Memory B cell (primary cell): ENCODE measurements around the gene THEM4.

Experiments
- ATAC-seq: fragments of 150-1000 bp; cut with Tn5 transposase; 2 replicates; pipeline ENCODE4 v1.10.0; 2021; ENCODE audit warnings: low read depth, mild to moderate bottlenecking, moderate library complexity
- DNase-seq, 2 donors: peaks; one replicate each; pipeline ENCODE4 v3.0.0; 2022; ENCODE audit warnings: low spot score in 2 of 2
- H3K27ac Mint-ChIP-seq: one replicate; pipeline ENCODE4 v1.8.0; 2022; ENCODE audit warnings: mild to moderate bottlenecking, moderate library complexity, mixed read lengths
- H3K27me3 Mint-ChIP-seq: one replicate; pipeline ENCODE4 v1.8.0; 2022; ENCODE audit warnings: mixed read lengths
- H3K36me3 Mint-ChIP-seq: one replicate; pipeline ENCODE4 v1.8.0; 2022; ENCODE audit warnings: mild to moderate bottlenecking, mixed read lengths
- H3K4me1 Mint-ChIP-seq: one replicate; pipeline ENCODE4 v1.8.0; 2022; ENCODE audit warnings: mixed read lengths
- H3K4me3 Mint-ChIP-seq: one replicate; pipeline ENCODE4 v1.8.0; 2022; ENCODE audit warnings: mild to moderate bottlenecking, moderate library complexity, mixed read lengths
- H3K9me3 Mint-ChIP-seq: one replicate; pipeline ENCODE4 v1.8.0; 2022; ENCODE audit warnings: mixed read lengths

THEM4 gene

GRCh38 chr1:151838222-151839081, 70.9 kb downstream of the THEM4 start:
- peaks cover 17% of the 10 kb centered on the region for H3K4me1 Mint-ChIP-seq
- H3K9me3 Mint-ChIP-seq = no peaks in the 10 kb centered on the region
- H3K27me3 Mint-ChIP-seq = peaks cover 9% of the 10 kb centered on the region
- DNase-seq (peak in 1 of 2 donors; percentile 48), ATAC-seq (peak; percentile 50)
- no peak overlapping the region for H3K27ac Mint-ChIP-seq
- peak overlapping the region; percentile 75 for H3K4me3 Mint-ChIP-seq
- no peaks in the 10 kb centered on the region for H3K36me3 Mint-ChIP-seq

GRCh38 chr1:151837884-151838221, 71.5 kb downstream of the THEM4 start:
- DNase-seq (no peak), ATAC-seq (no peak)
- Mint-ChIP-seq H3K4me3 (peak overlapping the region; percentile 88), H3K9me3 (no peaks in the 10 kb centered on the region), H3K27ac (peak overlapping the region; percentile 6), H3K4me1 (peaks cover 17% of the 10 kb centered on the region), H3K36me3 (no peaks in the 10 kb centered on the region), H3K27me3 (peaks cover 9% of the 10 kb centered on the region)

GRCh38 chr1:151837197-151837596, 72.1 kb downstream of the THEM4 start:
- Mint-ChIP-seq H3K9me3 (no peaks in the 10 kb centered on the region), H3K4me1 (peaks cover 17% of the 10 kb centered on the region), H3K4me3 (peak overlapping the region; percentile 88), H3K36me3 (no peaks in the 10 kb centered on the region), H3K27me3 (peaks cover 12% of the 10 kb centered on the region), H3K27ac (peak overlapping the region; percentile 6)
- no peak for DNase-seq
- ATAC-seq = no peak

- DNase-seq (no peak), ATAC-seq (no peak)
- Mint-ChIP-seq H3K27ac (no peak overlapping the region), H3K4me1 (peaks cover 17% of the 10 kb centered on the region), H3K4me3 (no peak overlapping the region), H3K27me3 (peaks cover 13% of the 10 kb centered on the region), H3K9me3 (no peaks in the 10 kb centered on the region), H3K36me3 (no peaks in the 10 kb centered on the region)
Observed at GRCh38 chr1:151835596-151835995, 73.7 kb downstream of the THEM4 start.

DNA sequence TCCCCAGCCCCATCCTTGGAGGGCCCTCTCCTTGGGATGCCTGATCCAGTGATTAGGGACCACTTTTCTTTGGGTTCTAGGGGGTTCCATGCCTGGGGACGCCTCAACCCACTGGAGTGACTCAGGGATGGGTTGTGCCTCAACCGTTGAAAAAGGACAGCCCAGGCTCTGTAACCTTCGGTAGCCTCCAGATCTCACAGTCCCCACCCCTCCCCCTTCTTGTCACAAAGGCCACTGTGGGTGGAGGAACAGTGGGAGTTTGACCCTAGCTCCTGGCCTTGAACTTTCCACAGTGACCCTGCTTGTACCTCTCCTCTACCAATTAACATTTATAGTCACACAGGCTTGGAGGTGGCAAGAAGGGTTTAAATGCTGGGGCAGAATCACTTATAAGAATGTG, 75.1 kb downstream of the THEM4 start:
- Mint-ChIP-seq H3K4me3 (no peak overlapping the region), H3K27ac (no peak overlapping the region), H3K36me3 (no peaks in the 10 kb centered on the region), H3K27me3 (peaks cover 19% of the 10 kb centered on the region), H3K9me3 (no peaks in the 10 kb centered on the region), H3K4me1 (peaks cover 16% of the 10 kb centered on the region)
- DNase-seq (no peak), ATAC-seq (no peak)

DNA sequence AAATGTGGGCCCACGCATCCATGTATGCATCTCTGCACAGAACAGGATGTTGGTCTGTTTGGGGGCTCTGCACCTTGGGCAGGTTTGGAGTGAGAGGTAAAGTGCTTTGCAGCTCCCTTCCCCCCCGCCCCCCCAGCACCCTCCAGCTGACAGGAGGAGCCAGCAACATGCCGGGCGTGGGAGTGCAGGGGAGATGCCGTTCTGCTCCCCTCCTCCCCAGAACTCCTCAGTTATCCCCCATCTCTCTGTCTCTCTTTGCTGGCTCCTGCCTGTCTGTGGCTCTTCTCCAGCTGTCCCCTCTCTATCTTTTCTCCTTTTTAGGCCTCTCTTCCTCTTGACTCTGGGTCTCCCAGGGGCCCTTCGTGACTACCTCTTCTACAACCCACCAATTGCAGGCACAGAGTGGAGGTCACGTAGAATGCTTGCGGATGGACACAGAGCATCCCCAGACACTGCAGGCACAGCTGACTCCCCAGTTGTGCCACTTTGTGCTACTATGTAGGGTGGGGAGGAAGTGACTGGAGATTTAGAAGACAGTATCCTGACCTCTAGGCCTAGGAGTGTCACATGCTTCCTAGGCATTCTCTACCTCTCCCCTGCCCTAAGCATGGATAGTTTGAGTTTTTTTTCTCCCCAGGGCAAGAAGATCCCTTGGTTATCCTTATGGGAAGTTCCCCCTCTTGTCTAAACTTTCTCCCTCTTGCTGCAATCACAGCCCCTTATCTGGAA, 76.0 kb downstream of the THEM4 start:
- no peak for DNase-seq
- Mint-ChIP-seq H3K27me3 (peaks cover 22% of the 10 kb centered on the region), H3K27ac (no peak overlapping the region), H3K4me3 (no peak overlapping the region), H3K36me3 (no peaks in the 10 kb centered on the region), H3K9me3 (no peaks in the 10 kb centered on the region), H3K4me1 (peaks cover 20% of the 10 kb centered on the region)
- no peak for ATAC-seq

GRCh38 chr1:151832318-151832980, 76.9 kb downstream of the THEM4 start:
- H3K27me3 Mint-ChIP-seq = peaks cover 26% of the 10 kb centered on the region
- H3K36me3 Mint-ChIP-seq = no peaks in the 10 kb centered on the region
- DNase-seq (no peak), ATAC-seq (no peak)
- H3K27ac Mint-ChIP-seq = no peak overlapping the region
- H3K9me3 Mint-ChIP-seq = no peaks in the 10 kb centered on the region
- H3K4me3 Mint-ChIP-seq = no peak overlapping the region
- peaks cover 16% of the 10 kb centered on the region for H3K4me1 Mint-ChIP-seq

DNA sequence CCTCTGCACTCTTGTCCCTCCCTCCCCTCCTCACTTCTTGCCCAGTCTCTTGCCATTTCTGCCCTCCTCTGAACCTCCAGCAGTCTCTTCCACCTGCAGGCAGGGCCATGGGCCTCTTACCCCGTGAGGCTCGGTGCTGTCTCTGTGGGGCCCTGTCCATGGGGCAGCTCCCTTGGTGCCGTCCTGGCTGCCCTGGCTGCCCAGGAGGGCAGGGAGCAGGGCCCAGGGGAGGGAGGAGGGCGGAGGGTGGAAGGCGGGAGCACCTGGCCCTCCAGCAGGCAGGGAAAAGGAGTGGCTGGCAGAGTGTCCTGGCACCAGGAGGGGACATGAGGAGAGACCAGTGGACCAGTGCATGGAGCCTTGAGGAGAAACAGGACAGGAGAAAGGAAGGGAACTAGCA, 77.7 kb downstream of the THEM4 start, which contains the start of gene RORC:
TSS of gene RORC (minus strand) at position 198 of the 400 bp plus-strand sequence. CDS start at position 160, 38 bp downstream.
- Mint-ChIP-seq H3K36me3 (no peaks in the 10 kb centered on the region), H3K4me3 (no peak within 1 kb of the TSS), H3K9me3 (no peaks in the 10 kb centered on the region), H3K27ac (no peak within 1 kb of the TSS), H3K27me3 (peaks cover 21% of the 10 kb centered on the region), H3K4me1 (peaks cover 13% of the 10 kb centered on the region)
- ATAC-seq = no peak
- DNase-seq = no peak

GRCh38 chr1:151831256-151831591, 78.1 kb downstream of the THEM4 start:
- Mint-ChIP-seq H3K36me3 (no peaks in the 10 kb centered on the region), H3K27me3 (peaks cover 22% of the 10 kb centered on the region), H3K4me1 (peaks cover 10% of the 10 kb centered on the region), H3K4me3 (no peak overlapping the region), H3K27ac (no peak overlapping the region), H3K9me3 (no peaks in the 10 kb centered on the region)
- ATAC-seq (no peak), DNase-seq (no peak)

DNA sequence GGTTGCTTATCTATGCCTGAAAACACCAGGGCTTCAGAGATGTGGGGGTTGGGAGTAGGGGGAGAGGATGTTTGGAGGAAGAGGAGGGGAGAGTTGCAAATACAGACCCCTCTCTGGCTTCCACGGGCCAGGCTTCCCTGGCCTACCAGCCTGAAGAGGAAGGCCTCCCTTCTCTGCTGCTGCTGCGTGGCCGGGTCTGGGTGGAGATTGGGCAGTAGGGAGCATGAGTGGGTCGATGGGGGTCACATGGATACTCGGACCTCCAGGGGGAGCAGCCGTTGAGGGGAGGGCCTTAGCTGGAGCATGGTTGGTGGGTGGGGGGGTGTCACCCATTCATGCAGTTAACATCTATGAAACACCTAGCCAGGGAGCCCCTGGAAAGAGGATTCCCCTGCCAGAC, 79.3 kb downstream of the THEM4 start:
- ATAC-seq (no peak), DNase-seq (no peak)
- Mint-ChIP-seq H3K27me3 (peaks cover 22% of the 10 kb centered on the region), H3K4me1 (peaks cover 10% of the 10 kb centered on the region), H3K36me3 (no peaks in the 10 kb centered on the region), H3K9me3 (no peaks in the 10 kb centered on the region), H3K27ac (no peak overlapping the region), H3K4me3 (no peak overlapping the region)

- Mint-ChIP-seq H3K36me3 (no peaks in the 10 kb centered on the region), H3K9me3 (no peaks in the 10 kb centered on the region), H3K27ac (no peak overlapping the region), H3K27me3 (peaks cover 22% of the 10 kb centered on the region), H3K4me1 (peaks cover 10% of the 10 kb centered on the region), H3K4me3 (no peak overlapping the region)
- DNase-seq (no peak), ATAC-seq (no peak)
Observed at GRCh38 chr1:151829352-151830046, 79.8 kb downstream of the THEM4 start.

- Mint-ChIP-seq H3K4me3 (no peak overlapping the region), H3K9me3 (no peaks in the 10 kb centered on the region), H3K36me3 (no peaks in the 10 kb centered on the region), H3K27ac (no peak overlapping the region), H3K27me3 (peaks cover 22% of the 10 kb centered on the region), H3K4me1 (peaks cover 10% of the 10 kb centered on the region)
- DNase-seq (no peak), ATAC-seq (no peak)
Observed at GRCh38 chr1:151828921-151829320, 80.4 kb downstream of the THEM4 start.

DNA sequence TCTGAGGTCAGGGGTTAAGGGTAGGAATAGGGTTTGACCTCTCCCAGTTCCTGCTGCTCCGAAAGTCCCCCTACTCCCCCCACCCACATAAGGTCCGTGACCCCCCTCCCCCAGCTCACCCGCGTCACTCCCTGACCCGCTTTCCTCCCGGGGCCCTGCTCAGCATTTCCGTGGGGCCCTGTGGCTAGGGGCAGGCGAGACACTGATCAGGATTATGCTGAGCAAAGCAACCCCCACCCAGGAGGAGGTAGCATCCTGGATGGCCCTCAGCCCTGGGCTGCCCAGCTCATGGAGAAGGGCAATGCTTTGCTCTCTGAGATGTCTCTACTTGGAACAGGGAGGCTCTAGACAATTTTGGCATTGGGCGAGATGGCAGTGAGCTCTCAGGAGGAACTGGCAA, 81.5 kb downstream of the THEM4 start:
- Mint-ChIP-seq H3K4me3 (no peak overlapping the region), H3K27ac (no peak overlapping the region)
- no peak for ATAC-seq

More for the DNA sequence above, 81.5 kb downstream of the THEM4 start:
- H3K9me3 Mint-ChIP-seq = no peaks in the 10 kb centered on the region
- DNase-seq = no peak
- no peaks in the 10 kb centered on the region for H3K36me3 Mint-ChIP-seq
- peaks cover 25% of the 10 kb centered on the region for H3K27me3 Mint-ChIP-seq
- H3K4me1 Mint-ChIP-seq = peaks cover 10% of the 10 kb centered on the region
